ENCODE results near the gene HSPA1B.
"Not testable (repeated sequence)": the region's sequence is repeated elsewhere in the genome, so short reads cannot be mapped to it uniquely, and the experiment has no call there.

The HSPA1B gene

DNA sequence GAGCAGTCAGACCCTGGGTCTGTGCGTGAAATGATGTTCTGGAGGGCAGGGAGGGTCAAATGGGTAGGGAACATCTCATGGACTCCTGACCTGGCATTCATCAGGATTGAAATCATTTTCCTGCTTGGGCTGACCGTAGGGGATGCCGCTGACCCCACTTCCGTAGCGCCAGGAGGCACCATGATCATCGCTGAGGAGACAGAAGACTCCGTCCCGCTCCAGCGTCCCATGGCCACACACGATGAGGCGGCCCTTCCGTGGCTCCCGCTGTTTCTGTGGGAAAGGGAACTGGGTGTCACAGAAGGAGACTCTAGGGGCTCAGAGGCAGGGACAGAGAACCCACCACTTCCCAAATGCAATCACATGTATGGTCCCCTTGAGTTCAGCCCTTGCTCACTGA, 32.8 kb downstream of the HSPA1B start:
- DNase-seq: no peak

DNA sequence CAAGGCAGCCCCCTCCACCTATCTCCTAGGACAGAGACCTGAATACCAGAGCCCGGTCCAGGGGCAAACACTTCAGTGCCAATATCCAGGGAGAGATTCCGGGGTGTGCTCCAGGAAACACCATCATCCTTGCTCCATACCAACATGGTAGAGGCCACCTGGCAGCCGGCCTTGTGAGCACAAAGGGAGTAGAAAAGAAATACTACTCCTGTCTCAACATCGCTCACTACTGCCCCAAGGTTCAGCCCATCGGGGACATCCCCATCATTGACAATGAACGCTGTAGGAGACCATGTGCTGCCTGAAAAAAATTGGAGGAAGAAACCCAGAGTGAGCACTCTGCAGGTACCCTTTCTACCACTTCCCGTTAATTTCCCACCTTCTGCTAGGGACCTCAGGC, 33.6 kb downstream of the HSPA1B start:
- no peak for DNase-seq

DNA sequence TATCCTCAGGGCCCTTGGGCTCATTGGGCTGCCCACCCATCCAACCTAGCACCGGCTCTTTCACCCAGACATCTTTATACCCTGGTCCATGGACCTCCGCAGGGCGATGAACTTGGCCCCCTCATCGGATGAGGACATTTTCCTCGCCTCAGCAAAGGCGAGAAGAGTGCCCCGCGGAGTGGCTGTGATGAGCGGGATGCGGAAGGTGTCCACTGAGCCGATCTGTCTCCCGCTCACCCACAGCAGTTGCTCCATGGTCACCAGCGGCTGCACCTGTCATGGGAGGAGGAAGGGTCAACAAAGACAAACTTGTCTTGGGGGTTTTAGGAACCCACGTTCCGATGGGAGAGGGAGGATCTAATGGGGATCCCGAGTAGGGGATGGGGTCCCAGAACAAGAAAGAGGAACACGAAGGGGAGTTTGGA, 34.4 kb downstream of the HSPA1B start:
- DNase-seq: no peak

DNA sequence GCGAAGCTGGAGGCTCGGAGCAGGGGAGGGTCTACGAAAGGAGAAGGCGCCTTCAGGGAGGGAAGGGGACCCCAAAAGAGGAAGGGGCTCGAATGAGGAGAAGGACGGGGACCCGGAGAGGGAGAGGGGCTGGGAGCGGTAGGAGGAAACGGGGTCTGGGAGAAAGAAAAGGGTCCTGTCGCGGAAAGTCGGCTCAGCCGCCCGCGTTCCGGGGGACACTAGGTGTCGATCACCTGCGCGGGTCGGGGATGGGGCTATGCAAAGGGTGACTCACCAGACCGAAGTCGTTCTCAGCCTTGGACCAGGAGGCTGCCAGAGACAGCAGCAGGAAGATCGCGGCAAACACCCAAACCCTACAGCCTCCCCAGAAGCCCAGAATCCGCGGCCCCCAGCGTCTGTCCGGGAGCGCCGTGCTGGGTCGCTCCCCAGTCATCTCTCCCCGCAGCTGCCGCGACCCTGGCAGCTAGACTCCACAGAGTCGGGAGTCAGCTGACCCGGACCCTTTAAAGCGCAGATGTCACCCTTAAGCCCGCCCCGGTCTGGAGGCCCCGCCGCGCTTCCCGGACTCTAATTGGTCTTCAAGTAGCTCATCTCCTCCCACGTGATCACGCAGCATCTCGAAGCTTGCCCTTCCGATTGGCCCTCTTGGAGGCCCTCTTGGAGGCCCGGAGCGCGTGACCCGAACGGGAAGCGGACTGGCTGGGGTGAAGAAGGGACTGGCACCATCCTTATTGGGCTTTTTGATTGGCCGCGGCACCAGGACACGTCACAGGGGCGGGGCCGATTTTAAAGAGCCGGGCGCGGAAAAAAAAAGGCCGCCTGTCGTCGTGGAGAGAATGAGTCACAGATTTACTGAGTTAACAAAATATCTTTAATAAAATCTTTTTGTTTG, 35.1 kb downstream of the HSPA1B start, which contains the start of gene NEU1:
Gene NEU1, minus strand, starts transcription at position 478 of the 892 bp plus-strand sequence. Its CDS starts 45 bp downstream, at position 433.
- peak; percentile 100 for DNase-seq

DNA sequence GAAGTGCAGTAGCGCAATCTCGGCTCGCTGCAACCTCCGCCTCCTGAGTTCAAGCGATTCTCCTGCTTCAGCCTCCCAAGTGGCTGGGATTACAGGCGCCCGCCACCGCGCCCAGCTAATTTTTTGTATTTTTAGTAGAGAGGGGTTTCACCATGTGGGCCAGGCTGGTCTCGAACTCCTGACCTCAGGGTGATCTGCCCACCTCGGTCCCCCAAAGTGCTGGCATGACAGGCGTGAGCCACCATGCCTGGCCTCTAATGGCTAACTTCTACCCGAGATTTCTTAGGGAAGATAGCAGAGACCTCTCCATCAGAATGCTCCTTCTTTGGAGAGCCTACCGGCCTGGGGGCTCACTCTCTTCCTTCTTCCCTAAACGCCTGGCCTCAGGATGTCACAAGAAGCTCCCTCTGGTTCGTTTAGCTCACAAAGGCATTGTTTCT, 36.6 kb downstream of the HSPA1B start:
- not testable (repeated sequence) for DNase-seq

DNA sequence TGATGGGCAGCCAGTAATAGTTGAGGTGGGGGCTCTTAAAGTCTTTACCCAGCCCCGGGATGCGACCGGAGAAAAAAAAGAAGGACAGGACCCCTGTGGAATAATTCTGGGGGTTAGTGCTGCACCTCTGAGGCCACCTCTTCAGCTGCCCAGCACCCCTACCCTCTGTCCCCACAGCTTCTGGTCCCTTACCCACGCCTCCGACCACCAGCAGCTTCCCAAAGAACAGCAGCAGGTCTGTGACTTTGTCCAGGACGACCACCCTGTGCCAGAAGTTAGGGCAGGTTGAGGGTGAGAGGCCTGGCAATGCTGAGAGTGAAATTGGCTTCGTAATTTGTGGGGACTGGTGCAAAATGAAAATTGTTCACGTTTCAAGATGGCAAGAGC, 37.3 kb downstream of the HSPA1B start:
- DNase-seq: no peak

DNA sequence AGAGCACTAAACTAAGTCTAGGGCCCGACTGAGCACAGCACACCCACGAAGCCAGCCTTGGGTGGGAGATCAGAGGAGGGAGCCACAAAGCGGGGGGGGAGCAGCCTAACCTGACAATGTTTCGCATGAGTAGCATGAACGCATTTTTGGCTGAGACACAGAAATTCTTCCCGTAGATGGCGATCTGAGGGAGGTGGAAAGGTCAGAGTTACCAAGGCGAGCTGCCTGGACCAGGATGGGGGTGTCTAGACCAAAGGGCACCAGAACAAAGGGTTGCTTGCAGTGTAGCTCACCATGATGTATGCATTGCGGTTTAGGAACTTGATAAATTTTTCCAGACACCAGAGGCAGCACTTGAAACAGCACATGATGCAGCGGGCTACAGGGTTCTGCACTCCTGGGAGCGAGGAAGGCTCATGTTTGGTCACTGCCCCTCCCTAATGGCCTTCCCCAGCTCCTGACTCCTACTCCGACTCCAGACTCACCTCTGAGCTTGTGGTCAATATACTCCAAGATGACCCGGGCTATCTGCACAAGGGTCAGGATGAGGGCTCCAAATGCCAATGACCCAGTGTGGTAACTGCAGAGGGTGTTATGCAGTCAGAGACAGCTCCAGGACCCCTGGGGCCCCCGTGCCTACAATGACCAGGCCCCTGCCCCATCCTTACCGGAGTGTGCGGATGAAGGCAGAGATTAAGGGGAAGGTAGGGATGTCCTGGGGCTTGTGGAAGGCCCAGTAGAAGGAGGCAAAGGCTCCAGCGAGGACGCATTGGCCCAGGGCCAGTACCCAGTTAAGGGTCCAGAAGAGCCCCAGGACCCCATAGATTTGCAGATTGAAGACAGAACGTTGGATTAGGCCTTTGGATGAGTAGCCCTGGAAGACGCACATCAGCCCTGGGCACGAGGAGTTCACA, 37.9 kb downstream of the HSPA1B start:
- DNase-seq: no peak

DNA sequence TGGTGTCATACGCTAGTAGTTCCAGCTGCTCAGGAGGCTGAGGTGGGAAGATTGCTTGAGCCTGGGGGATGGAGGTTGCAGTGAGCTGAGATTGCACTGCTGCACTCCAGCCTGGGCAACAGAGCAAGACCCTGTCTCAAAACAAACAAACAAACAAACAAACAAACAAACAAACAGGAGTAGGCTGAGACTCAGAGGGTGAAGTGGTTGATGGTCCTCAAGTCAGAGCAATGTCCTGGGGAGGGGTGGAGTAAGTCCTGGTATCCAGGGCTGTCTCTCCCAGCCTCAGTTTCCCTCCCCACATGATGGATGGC, 41.1 kb downstream of the HSPA1B start:
- not testable (repeated sequence) for DNase-seq

DNA sequence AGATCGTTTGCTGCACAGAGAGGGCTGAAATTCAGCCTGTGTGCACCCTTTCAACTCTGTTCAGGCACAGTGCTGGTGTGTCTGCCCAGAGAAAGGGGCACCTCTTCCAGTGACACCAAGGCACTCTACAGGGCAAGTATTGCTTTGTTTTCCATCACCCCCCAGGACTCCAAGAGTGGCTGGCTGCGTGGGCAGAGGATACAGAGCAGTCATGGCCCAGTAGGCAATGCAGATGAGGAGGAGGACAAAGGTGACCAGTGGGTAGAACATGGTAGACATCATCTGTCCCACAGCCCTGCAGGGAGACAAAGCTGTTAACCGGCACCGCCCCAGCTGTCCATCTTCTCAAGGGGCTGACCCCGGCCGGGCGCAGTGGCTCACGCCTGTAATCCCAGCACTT, 41.8 kb downstream of the HSPA1B start:
- DNase-seq: no peak

DNA sequence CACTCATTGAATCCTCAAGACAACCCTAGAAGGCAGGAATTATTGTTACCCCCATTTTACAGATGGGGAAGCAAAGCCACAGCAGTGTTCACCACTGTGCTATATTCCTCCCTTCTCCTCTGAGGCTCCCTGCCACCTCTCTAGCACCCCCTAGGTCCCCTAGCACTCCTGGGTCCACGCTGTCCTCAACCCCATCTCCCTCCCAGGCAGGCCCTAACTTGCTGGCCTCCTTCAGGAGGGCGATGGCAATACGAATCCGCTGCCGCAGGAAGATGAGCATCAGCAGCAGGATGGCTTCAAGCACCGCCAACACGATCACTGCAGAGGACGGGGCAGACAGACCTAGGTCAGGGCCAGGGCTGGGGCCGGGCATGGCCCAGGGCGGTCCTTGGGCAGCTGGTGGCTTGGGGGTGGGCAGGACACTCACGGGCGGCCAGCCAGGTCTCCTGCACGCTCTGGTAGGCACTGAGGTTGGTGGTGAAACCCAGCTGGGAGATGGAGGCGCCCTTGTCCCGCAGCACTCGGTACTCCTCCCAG, 42.9 kb downstream of the HSPA1B start:
- DNase-seq: no peak

DNA sequence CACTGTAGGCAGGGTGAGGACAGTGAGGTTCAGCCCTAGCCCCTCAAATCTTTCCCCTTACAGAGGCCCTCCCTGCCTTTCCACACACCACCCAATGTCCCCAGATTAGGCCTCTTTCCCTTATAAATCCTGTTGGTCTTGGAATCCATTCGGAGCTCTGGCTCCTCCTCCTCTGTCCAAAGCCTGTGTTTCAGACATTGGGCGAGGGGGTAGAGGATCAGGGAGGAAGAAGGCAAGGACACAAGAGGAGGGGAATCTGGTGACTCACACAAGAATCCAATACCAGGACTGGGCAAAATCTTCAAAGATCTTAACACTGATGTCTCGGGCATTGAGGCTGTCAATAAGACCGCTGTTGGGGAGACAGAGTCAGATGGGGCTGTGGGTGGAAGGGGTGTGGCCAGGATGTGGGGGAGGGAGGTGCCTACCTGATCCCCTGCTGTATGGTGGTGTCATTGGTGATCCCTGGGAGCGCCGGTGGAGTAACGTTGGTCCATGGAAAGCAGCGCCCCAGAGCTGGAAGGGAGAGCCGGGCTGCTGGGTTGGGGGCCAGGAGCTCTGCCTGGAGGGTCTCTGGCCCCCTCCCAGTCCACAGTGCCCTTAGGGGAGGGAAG, 43.6 kb downstream of the HSPA1B start:
- DNase-seq: no peak

DNA sequence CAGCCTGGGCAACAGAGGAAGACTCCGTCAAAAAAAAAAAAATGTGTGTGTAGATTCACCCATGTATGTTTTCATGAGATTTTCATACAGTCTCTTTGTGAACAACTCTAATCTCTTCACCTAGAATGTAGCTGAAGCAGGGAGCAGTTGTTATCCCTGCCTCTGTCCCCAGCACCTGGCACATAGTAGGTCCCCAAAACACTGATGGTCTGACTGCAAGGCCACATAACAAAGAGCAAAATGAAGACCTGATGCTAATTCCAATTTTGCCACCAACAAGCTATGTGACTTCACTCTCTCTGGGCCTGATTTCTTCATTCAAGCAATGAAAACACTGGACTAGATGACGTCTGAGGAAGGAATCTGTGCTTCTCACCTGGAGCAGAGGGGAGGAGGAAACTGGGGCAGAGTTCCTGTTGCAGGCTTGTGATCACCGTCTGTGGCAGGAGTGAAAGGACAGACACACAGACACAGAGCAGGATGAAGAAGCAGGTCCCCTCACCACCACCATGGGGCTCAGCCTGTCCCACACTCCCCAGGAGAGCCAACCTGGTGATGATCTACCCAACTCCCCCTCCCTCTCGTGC, 46.6 kb downstream of the HSPA1B start:
- no peak for DNase-seq

DNA sequence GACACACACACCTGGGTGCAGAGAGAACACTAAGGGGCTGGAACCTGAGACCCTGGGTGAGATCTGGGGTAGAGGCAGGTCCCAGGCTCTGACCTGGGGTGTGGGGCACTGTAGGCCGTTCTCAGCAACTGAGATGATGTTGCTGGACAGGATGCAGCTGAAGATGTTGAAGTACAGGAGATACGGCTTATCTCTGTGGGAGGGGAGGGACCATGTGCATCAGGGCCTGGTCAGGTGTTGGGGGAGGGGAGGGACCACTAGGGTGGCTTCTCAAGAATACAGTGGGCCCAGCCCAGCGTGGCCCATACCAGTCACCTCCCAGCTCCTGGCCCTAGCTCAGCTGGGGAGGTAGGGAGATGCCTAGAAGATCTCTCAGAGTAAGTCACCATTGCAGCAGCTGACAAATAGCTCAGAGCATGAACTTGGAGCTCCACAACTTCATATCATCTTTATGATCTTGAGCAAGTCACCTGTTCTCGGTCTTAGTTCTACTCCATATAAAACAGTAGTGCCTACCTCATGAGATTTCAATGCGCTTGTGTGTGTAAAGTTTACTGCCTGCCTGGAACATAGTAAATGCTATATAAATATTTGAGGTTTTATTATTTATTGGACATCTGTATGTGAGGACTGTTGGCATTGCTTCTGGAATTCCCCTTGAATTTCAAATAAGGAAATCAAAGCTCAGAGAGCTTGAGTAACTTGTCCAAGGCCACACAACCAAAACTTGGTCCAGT, 47.5 kb downstream of the HSPA1B start:
- no peak for DNase-seq

DNA sequence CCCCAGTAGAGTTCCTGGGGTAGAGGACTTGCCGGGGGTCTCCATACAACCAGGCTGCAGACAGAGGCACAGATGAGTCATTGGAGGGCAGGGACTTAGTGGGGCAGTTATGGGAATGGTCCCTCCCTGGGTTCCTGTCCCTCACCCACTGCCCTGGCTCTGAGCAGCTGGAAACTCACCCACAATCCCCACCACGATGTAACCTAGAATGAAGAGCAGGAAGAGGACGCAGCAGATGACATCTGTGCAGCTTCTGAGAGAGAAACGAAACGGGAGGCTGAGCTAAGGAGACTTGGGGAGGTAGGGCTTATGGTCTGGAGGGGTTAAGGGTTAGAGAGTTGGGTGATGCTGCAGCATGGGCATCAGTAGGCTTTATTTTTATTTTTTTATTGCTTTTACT, 48.3 kb downstream of the HSPA1B start:
- DNase-seq: no peak

DNA sequence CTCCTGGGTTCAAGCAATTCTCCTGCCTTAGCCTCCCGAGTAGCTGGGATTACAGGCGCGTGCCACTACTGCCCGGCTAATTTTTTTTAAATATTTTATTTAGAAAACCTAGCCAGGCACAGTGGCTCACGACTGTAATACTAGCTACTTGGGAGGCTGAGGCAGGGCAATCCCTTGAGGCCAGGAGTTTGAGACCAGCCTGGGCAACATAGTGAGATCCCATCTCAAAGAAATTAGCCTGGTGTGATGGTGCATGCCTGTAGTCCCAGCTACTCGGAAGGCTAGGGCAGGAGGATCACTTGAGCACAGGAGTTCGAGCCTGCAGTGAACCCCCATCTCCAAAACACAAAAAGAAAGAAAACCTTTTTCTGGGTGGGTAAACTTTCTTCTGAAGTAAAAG, 48.8 kb downstream of the HSPA1B start:
- no peak for DNase-seq

DNA sequence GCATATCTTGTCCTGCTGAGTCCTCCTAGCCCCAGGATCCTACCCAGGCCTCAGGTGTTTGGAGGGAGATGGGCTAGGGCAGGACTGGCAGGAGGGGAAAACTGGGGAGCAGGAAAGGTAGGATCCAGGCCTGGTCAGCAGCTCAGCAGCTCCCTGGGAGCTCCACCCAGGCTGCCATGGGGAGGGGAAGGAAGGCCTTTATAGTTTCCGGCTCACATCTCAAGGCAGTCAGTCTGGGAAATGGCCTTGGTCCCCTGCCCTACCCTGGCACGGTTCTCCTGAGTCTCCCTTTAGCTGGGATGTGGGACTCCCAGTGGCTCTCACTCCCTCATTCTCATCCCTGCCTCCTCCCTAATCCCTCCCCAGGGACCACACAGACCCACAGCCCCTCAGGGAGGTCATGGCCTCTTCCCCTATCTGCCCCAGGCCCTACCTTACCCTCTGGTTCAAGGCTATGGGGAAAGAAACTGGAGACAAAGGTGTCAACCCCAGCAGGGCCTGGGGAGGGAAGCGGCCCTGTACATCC, 49.6 kb downstream of the HSPA1B start:
- DNase-seq: no peak

DNA sequence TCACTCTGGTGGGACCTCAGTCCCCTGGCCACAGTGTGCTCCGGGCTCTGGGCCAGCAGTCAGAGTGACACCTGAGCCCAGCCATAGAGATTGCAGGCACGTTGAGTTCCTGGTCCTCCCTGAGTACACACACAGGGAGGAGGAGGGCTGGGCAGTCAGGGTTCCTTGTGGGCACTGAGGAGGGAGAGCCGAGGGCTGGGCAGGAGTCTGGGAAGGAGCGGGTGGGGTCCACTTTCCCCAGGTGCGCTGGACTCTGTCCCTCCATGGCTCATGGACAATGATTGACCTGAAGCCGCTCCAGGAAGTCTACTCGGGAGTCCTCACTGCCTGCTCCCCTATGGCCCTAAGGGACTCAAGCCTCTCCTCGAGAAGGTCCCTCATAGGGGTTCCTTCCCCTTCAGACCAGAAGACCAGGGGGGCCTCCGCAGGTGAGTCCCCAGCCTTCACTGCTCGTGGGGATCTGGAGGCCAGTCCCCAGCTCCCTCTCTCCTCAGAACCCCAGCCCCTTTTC, 50.2 kb downstream of the HSPA1B start:
- DNase-seq: no peak

DNA sequence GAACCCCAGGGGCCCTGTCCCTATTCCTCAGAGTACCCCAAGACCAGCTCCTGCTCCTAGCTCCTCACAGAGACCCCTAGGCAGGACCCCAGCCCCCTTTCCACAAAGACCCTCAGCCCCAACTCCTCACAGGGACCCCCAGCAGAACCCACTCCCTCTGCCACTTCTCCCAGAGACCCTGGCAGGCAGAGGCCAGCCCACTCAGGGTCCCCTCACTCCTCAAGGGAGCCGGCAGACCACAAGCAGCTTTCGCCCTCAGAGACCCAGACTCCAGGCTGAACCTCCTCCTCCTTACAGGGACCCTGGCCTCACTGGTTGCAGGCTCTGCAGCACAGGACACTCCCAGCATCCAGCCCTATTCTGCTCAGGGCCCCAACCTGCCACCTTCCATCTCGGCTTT, 50.7 kb downstream of the HSPA1B start:
- no peak for DNase-seq

DNA sequence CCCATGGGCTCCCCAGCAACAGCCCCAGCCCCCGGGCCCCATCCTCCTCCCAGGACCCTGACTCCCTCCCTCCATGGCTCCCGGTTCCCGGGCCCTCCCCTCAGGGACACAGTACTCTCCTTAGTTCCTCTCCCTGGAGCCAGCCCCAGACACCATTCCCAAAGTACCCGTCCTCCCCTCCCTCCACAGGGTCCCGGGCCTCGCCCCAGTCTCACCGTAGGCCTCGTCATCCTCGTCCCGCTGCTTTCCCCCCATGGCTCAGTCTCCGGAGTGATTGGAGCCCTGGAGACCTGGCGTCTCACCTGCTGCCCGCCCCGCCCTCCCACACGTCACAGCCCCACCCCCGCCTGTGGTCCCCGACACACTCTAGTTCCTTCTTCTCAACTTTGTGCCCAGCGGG, 51.2 kb downstream of the HSPA1B start, which contains the start of gene SLC44A4:
Gene SLC44A4, minus strand, starts transcription at position 272 of the 400 bp plus-strand sequence. Its CDS starts 17 bp downstream, at position 255.
- no peak for DNase-seq

DNA sequence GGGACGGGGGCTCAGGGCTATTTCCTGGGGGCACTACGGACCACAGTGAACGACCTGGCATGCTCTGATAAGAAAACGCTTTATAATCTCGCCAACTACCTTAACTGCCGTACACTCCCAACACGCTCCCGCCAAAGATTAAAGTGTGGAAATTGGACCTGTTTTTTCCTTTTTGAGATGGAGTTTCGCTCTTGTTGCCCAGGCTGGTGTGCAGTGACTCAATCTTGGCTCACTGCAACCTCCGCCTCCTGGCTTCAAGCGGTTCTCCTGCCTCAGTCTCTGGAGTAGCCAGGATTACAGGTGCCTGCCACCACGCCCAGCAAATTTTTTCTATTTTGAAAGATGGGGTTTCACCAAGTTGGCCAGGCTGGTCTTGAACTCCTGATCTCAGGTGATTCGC, 51.6 kb downstream of the HSPA1B start:
- DNase-seq: no peak

Data from suppressor macrophage treated with lipopolysaccharide for 4 hours (primary cell).